NCI-H187 (cell line): Measurements from ENCODE around the gene OR52M1.
"Not testable (repeated sequence)": the region's sequence is repeated elsewhere in the genome, so short reads cannot be mapped to it uniquely, and the experiment has no call there.

Experiments used
- DNase-seq, 2 experiments: peaks; one replicate each; lab custom pipeline; 2025; lab: John Stamatoyannopoulos, UW

OR52M1 gene

GRCh38 chr11:4544891-4545290 is at the start of gene OR52M1:
Gene OR52M1 (plus strand): TSS chr11:4545191. CDS start chr11:4545191, 0 bp downstream.
- DNase-seq = no peak

GRCh38 chr11:4495487-4495886 is 49.5 kb upstream of the OR52M1 start:
- no peak for DNase-seq

- DNase-seq = no peak
These were observed 49.0 kb upstream of the OR52M1 start for GRCh38 chr11:4495986-4496385.

- no peak for DNase-seq
These were observed 48.3 kb upstream of the OR52M1 start for GRCh38 chr11:4496557-4497248.

GRCh38 chr11:4508886-4509285 is 36.1 kb upstream of the OR52M1 start:
- DNase-seq = no peak

GRCh38 chr11:4511282-4512245 is 33.4 kb upstream of the OR52M1 start:
- DNase-seq = no peak

GRCh38 chr11:4514196-4514595 is 30.8 kb upstream of the OR52M1 start:
- no peak for DNase-seq

- no peak for DNase-seq
These were observed 22.7 kb upstream of the OR52M1 start for GRCh38 chr11:4522339-4522738.

- DNase-seq = no peak
These were observed 22.2 kb upstream of the OR52M1 start for GRCh38 chr11:4522752-4523151.

GRCh38 chr11:4523666-4524065 is 21.3 kb upstream of the OR52M1 start:
- no peak for DNase-seq

GRCh38 chr11:4527926-4528325 is 17.1 kb upstream of the OR52M1 start:
- DNase-seq = no peak

GRCh38 chr11:4531686-4532085 is 13.3 kb upstream of the OR52M1 start:
- not testable (repeated sequence) for DNase-seq

GRCh38 chr11:4539603-4540219 is 5.3 kb upstream of the OR52M1 start:
- DNase-seq = no peak

- DNase-seq = no peak
These were observed 3.9 kb upstream of the OR52M1 start for GRCh38 chr11:4541071-4541470.

- DNase-seq = no peak
These were observed 1.4 kb upstream of the OR52M1 start for GRCh38 chr11:4543561-4543960.

GRCh38 chr11:4546878-4547277 is 1.9 kb downstream of the OR52M1 start:
- DNase-seq = no peak

GRCh38 chr11:4547416-4547815 is 2.4 kb downstream of the OR52M1 start:
- no peak for DNase-seq

- no peak for DNase-seq
These were observed 6.5 kb downstream of the OR52M1 start for GRCh38 chr11:4551346-4551979.

GRCh38 chr11:4559527-4560440 is 14.8 kb downstream of the OR52M1 start:
- DNase-seq = no peak

GRCh38 chr11:4560467-4560866 is 15.5 kb downstream of the OR52M1 start:
- DNase-seq = no peak

- no peak for DNase-seq
These were observed 20.4 kb downstream of the OR52M1 start for GRCh38 chr11:4565371-4565770.
